HEK293 (cell line): ENCODE data around the gene EMC7.

ENCODE experiments used
- CTCF ChIA-PET: fragments of 350-600 bp; formaldehyde crosslinking; extraction: SDS; loops from one replicate; lab custom pipeline; 2021; ENCODE audit warnings: antibody characterized with exemption; lab: Yijun Ruan, JAX
- POLR2A ChIA-PET: fragments of 300-600 bp; formaldehyde crosslinking; extraction: SDS; loops from one replicate; lab custom pipeline; 2020; ENCODE audit warnings: antibody characterized with exemption, inconsistent platforms; lab: Yijun Ruan, JAX
- H3K27ac ChIP-seq: fragments of 200-500 bp; sonication (Bioruptor generic); 2 replicates; pipeline ENCODE4 v1.5.1; 2014; ENCODE audit warnings: low read depth, low read length, control low read depth, inconsistent platforms; ENCODE audit errors: extremely low read depth
- H3K36me3 ChIP-seq, 2 experiments: fragments of 200-500 bp in 1 of 2; sonication (Bioruptor generic) in 1 of 2; 1 replicate in 1 of 2; 2 replicates in 1 of 2; pipeline ENCODE4 v1.5.1; 2014 to 2017; ENCODE audit warnings: inconsistent platforms in 2 of 2, low read length in 2 of 2; ENCODE audit not compliant: control insufficient read depth in 2 of 2, insufficient read depth in 1 of 2
- H3K4me1 ChIP-seq: fragments of 200-500 bp; sonication (Bioruptor generic); 2 replicates; pipeline ENCODE4 v1.5.1; 2014; ENCODE audit warnings: mild to moderate bottlenecking, low read length, inconsistent platforms; ENCODE audit not compliant: control insufficient read depth, insufficient read depth
- H3K4me3 ChIP-seq: 2 replicates; pipeline ENCODE4 v1.5.1; 2011; ENCODE audit warnings: low read depth, mild to moderate bottlenecking, control low read depth, low read length, moderate library complexity
- H3K9me3 ChIP-seq: fragments of 200-500 bp; sonication (Bioruptor generic); 2 replicates; pipeline ENCODE4 v1.5.1; 2014; ENCODE audit warnings: low read depth, low read length, inconsistent platforms; ENCODE audit not compliant: control insufficient read depth, insufficient read depth
- CTCF ChIP-seq: fragments of 450-650 bp; formaldehyde crosslinking; IDR thresholded peaks from 2 replicates; pipeline ENCODE4 v1.5.1; 2016; ENCODE audit warnings: missing biosample characterization, missing genetic modification characterization
- IKZF3 ChIP-seq: fragments of 450-650 bp; IDR thresholded peaks from 2 replicates; pipeline ENCODE4 v1.5.0; 2018; ENCODE audit warnings: missing biosample characterization, mild to moderate bottlenecking, missing genetic modification characterization, moderate library complexity
- KLF7 ChIP-seq: fragments of 450-650 bp; formaldehyde crosslinking; IDR thresholded peaks from 2 replicates; pipeline ENCODE4 v1.5.1; 2016; ENCODE audit warnings: missing biosample characterization, missing genetic modification characterization, borderline replicate concordance
- KLF9 ChIP-seq: fragments of 450-650 bp; formaldehyde crosslinking; IDR thresholded peaks from 2 replicates; pipeline ENCODE4 v1.5.1; 2016; ENCODE audit warnings: missing biosample characterization, missing genetic modification characterization, low read depth
- PRDM2 ChIP-seq: fragments of 450-650 bp; formaldehyde crosslinking; IDR thresholded peaks from 2 replicates; pipeline ENCODE4 v1.5.1; 2016; ENCODE audit warnings: missing biosample characterization, missing genetic modification characterization, borderline replicate concordance
- REST ChIP-seq: fragments of 450-650 bp; formaldehyde crosslinking; IDR thresholded peaks from 2 replicates; pipeline ENCODE4 v1.5.1; 2016; ENCODE audit warnings: missing biosample characterization, missing genetic modification characterization
- ZBTB17 ChIP-seq: fragments of 450-650 bp; formaldehyde crosslinking; IDR thresholded peaks from 2 replicates; pipeline ENCODE4 v1.5.1; 2016; ENCODE audit warnings: missing biosample characterization, missing genetic modification characterization
- ZBTB7A ChIP-seq: fragments of 450-650 bp; formaldehyde crosslinking; IDR thresholded peaks from 2 replicates; pipeline ENCODE4 v1.5.1; 2016; ENCODE audit warnings: low read depth, missing biosample characterization, missing genetic modification characterization
- ZEB2 ChIP-seq: fragments of 450-650 bp; formaldehyde crosslinking; IDR thresholded peaks from 2 replicates; pipeline ENCODE4 v1.5.1; 2016; ENCODE audit warnings: missing biosample characterization, missing genetic modification characterization
- ZNF121 ChIP-seq: fragments of 450-650 bp; formaldehyde crosslinking; IDR thresholded peaks from 2 replicates; pipeline ENCODE4 v1.5.1; 2016; ENCODE audit warnings: missing biosample characterization, missing genetic modification characterization
- ZNF138 ChIP-seq: fragments of 450-650 bp; formaldehyde crosslinking; IDR thresholded peaks from 2 replicates; pipeline ENCODE4 v1.5.1; 2016; ENCODE audit warnings: missing biosample characterization, missing genetic modification characterization, borderline replicate concordance
- ZNF16 ChIP-seq: fragments of 450-650 bp; formaldehyde crosslinking; IDR thresholded peaks from 2 replicates; pipeline ENCODE4 v1.5.1; 2016; ENCODE audit warnings: low read depth, missing biosample characterization, missing genetic modification characterization
- ZNF26 ChIP-seq: fragments of 450-650 bp; formaldehyde crosslinking; IDR thresholded peaks from 2 replicates; pipeline ENCODE4 v1.5.1; 2016; ENCODE audit warnings: missing biosample characterization, missing genetic modification characterization
- ZNF354C ChIP-seq: fragments of 450-650 bp; formaldehyde crosslinking; IDR thresholded peaks from 2 replicates; pipeline ENCODE4 v1.5.1; 2016; ENCODE audit warnings: missing biosample characterization, missing genetic modification characterization, low read depth, borderline replicate concordance
- ZNF473 ChIP-seq: fragments of 450-650 bp; formaldehyde crosslinking; IDR thresholded peaks from 2 replicates; pipeline ENCODE4 v1.5.1; 2017; ENCODE audit warnings: missing biosample characterization, missing genetic modification characterization
- ZNF530 ChIP-seq: fragments of 450-650 bp; formaldehyde crosslinking; IDR thresholded peaks from 2 replicates; pipeline ENCODE4 v1.5.1; 2016; ENCODE audit warnings: low read depth, missing biosample characterization, missing genetic modification characterization
- ZNF658 ChIP-seq: fragments of 450-650 bp; formaldehyde crosslinking; IDR thresholded peaks from 2 replicates; pipeline ENCODE4; 2016; ENCODE audit warnings: missing biosample characterization, missing genetic modification characterization
- ZNF677 ChIP-seq: fragments of 450-650 bp; IDR thresholded peaks from 2 replicates; pipeline ENCODE4 v1.5.0; 2018; ENCODE audit warnings: missing biosample characterization, mild to moderate bottlenecking, missing genetic modification characterization, moderate library complexity
- ZNF843 ChIP-seq: fragments of 450-650 bp; formaldehyde crosslinking; IDR thresholded peaks from 2 replicates; pipeline ENCODE4 v1.5.1; 2016; ENCODE audit warnings: missing biosample characterization, missing genetic modification characterization

Gene EMC7

GRCh38 chr15:34132881-34133280 lies 31.2 kb upstream of the EMC7 start:
- CTCF ChIA-PET: no interaction called here
- Histone ChIP-seq H3K4me3 (no peak overlapping the region), H3K9me3 (no peaks in the 10 kb centered on the region), H3K27ac (no peak overlapping the region), H3K36me3 (no peaks in the 10 kb centered on the region; a peak in 1 of 3 replicates), H3K4me1 (no peaks in the 10 kb centered on the region)
- TF ChIP-seq ZNF16 (tag by site-specific recombination) (no peak), REST (tag by site-specific recombination) (no peak), ZNF530 (no peak)
- POLR2A ChIA-PET: no interaction called here

GRCh38 chr15:34128898-34129297 lies 27.2 kb upstream of the EMC7 start:
- Histone ChIP-seq H3K9me3 (no peaks in the 10 kb centered on the region), H3K36me3 (no peaks in the 10 kb centered on the region), H3K4me3 (no peak overlapping the region), H3K4me1 (no peaks in the 10 kb centered on the region), H3K27ac (no peak overlapping the region)
- ChIA-PET POLR2A (no interaction called here), CTCF (no interaction called here)
- no peak for TF ChIP-seq ZNF677
- no peak for TF ChIP-seq ZNF473 (tag by site-specific recombination)
- no peak for TF ChIP-seq ZNF843 (tag by site-specific recombination)
- no peak for TF ChIP-seq ZNF121 (tag by site-specific recombination)
- no peak for TF ChIP-seq KLF9
- TF ChIP-seq ZBTB7A (tag by site-specific recombination): no peak
- TF ChIP-seq ZEB2 (tag by site-specific recombination): no peak
- no peak for TF ChIP-seq CTCF (tag by site-specific recombination)
- TF ChIP-seq IKZF3 (tag by site-specific recombination): no peak
- no peak for TF ChIP-seq ZNF658 (tag by site-specific recombination)

GRCh38 chr15:34126522-34126921 lies 24.9 kb upstream of the EMC7 start:
- ChIA-PET CTCF (interaction anchor here (0.7 kb wide), 1 partner anchor 68 kb away, joined by 3 read pairs; no protein-coding TSS in a partner anchor), POLR2A (interaction anchor here (0.5 kb wide), 1 partner anchor 85 kb away, joined by 4 read pairs; no protein-coding TSS in a partner anchor)
- no peak overlapping the region for H3K4me3 ChIP-seq
- H3K9me3 ChIP-seq: no peaks in the 10 kb centered on the region
- no peaks in the 10 kb centered on the region for H3K4me1 ChIP-seq
- no peak overlapping the region for H3K27ac ChIP-seq
- H3K36me3 ChIP-seq: no peaks in the 10 kb centered on the region
- no peak for TF ChIP-seq ZBTB17
- no peak for TF ChIP-seq PRDM2 (tag by site-specific recombination)
- TF ChIP-seq KLF7 (tag by site-specific recombination): no peak
- no peak for TF ChIP-seq ZNF138 (tag by site-specific recombination)
- no peak for TF ChIP-seq ZNF26 (tag by site-specific recombination)
- TF ChIP-seq ZNF354C (tag by site-specific recombination): no peak
